ENCODE results near the gene NOTUM.
"Not testable (repeated sequence)": the region's sequence is repeated elsewhere in the genome, so short reads cannot be mapped to it uniquely, and the experiment has no call there.

NOTUM gene

DNA sequence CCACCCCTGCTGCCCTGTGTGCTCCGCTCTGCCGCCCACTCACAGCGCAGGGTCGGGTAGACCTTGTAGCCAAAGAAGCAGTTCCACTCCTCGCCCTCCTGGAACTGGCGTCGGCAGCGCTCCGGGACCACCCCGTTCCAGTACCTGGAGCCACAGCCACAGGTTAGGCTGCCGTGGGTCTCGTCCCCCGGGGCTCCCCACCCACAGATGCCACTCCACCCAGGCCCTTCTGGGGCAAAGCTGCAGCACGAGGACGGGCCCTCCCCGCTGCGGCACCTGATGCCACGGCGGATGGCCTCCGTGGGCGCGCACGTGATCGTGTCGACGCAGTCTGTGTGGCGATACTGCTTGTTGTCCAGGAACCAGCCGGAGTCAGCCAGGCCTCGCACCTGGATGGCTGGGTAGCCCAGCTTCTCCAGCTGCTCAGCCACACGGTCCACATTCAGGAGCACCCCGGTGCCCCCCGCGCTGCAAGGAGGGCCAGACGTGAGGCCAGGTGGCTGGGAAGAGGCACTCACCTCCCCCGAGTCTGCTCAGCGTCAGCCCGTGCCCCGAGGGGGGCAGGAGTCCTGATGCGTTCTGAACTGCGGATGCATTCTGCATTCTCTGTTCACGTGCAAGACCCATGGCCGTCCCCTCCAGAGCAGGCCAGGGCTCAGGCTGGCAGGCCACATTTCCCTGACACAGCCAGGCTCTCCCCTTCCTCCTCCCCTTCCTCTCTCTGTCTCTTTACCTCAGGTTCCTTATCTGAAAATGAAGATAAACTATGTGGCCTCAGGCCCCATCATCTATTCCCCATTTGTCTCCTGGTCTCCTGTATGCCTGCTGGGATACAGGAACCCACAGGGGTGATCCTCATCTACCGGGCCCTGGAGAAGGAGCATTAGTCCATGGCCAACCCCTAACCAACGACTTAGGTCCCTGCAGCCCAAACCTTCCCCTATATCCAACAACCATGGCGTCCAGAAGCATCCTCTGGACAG lies 4.1 kb downstream of the NOTUM start:
- no peak for DNase-seq

DNA sequence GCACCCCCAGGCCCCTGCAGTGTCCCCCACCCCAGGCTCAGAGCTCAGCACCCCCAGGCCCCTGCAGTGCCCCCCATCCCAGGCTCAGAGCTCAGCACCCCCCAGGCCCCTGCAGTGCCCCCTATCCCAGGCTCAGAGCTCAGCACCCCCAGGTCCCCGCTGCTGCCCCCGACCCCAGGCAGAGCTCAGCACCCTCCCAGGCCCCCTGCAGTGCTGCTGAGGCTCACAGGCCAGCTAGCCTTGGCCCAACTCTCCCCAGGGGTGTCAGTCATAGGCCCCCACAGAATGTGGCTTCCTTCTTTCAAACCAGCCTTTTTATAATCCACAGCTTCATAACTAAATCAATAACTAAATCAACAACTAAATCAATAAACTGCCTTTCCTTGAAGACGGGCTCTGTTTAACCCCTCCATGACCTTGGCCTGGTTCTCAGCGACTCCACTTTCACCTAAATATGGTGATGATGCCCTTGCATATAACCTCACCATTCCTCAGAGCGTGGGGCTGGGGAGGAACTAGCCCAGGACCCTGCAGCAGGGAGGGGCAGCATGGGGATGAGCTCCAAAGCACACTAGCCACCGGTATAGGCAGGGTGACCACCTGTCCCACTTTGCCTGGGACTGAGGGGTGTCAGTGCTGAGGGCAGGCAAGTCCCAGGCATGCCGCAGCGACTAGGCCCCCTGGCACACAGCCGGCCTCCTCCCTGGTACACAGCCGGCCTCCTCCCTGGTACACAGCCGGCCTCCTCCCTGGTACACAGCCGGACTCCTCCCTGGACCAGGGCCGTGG lies 5.0 kb downstream of the NOTUM start:
- no peak for DNase-seq

DNA sequence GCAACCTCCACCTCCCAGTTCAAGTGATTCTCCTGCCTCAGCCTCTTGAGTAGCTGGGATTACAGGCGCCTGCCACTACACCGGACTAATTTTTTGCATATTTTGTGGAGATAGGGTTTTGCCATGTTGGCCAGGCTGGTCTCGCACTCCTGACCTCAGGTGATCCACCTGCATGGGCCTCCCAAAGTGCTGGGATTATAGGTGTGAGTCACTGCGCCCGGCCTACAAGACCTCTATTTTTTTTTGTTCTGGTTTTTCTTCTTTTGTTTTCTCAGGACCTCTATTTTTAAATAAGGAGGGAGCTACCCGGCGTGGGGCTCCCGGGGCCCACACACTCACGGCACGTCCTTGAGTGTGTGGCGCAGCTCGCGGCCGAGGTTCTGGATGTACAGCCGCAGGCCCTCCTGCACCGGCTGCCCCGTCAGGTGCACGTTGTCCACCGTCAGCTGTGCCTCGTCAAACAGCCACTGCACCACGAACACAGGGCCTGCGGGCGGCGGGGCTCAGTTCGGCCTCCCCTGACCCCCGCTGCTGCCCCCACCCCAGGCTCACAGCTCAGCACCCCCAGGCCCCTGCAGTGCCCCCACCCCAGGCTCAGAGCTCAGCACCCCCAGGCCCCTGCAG lies 5.8 kb downstream of the NOTUM start:
- DNase-seq, result no peak

DNA sequence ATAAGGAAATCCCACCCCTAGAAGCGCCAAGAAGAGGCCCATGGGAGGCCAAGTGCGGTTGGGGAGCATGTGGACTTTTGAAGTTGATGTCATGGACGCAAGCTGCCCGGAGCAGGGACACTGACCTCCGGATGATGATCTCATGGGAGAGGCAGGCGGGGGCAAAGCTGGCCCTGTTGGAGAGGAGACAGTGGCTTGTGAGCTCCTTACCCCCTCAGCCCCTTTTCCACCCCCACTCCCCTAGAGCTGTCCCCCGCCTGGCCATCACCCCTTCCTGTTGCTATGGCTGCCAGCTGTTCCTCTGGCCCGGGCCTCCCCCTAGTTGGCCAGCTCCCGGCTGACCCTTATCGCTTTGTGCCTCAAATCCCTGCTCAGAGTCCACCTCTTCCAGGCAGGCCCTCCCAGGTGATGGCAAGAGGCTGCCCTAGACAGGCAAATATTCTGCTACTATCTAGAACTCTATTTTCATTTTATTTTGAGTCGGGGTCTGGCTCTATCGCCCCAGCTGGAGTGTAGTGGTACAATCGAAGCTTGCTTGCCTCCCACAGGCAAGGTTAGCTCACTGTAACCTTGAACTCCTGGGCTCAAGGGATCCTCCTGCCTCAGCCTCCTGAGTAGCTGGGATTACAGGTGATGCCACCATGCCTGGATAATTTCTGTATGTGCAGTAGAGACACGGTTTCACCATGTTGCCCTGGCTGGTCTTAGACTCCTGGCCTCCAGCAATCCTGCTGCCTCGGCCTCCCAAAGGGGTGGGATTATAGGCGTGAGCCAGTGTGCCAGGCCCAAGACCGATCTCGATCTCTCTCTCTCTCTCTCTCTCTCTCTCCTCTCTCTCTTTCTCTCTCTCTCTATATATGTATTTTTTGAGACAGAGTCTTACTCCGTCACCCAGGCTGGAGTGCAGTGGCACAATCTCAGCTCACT lies 6.6 kb downstream of the NOTUM start:
- DNase-seq, result no peak

DNA sequence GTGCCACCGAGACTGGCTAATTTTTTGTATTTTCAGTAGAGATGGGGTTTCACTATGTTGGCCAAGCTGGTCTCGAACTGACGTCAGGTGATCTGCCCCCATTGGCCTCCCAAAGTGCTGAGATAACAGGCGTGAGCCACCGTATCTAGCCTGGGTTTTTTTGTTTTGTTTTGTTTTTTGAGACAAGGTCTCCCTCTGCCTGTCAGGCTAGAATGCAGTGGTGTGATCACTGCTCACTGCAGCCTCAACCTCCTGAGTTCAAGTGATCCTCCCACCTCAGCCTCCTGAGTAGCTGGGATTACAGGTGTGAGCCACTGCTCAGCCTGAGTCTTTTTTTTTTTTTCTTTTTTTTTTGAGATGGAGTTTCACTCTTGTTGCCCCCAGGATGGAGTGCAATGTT lies 7.5 kb downstream of the NOTUM start:
- DNase-seq, result not testable (repeated sequence)

DNA sequence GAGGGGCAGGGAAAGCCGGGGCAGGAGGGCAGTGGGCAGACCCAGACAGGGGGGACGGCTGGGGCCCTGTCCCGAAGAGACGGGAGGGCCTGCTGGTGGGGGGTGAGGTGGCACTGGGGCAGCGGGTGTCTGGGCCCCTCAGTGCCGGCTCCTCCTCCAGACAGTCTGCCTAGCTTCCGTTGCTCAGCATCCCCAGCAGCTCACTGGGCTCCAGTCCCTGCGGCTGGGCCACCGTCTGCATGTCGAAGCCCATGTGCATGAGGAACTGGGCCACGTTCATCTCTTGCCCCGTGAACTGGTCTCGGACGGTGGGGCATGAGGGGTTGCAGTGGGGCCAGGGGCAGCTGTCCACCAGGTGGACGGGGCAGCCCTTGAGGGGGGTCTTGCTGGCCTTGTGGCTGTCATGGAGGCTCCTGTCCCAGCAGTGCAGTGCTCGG lies 8.2 kb downstream of the NOTUM start:
- DNase-seq, result no peak

DNA sequence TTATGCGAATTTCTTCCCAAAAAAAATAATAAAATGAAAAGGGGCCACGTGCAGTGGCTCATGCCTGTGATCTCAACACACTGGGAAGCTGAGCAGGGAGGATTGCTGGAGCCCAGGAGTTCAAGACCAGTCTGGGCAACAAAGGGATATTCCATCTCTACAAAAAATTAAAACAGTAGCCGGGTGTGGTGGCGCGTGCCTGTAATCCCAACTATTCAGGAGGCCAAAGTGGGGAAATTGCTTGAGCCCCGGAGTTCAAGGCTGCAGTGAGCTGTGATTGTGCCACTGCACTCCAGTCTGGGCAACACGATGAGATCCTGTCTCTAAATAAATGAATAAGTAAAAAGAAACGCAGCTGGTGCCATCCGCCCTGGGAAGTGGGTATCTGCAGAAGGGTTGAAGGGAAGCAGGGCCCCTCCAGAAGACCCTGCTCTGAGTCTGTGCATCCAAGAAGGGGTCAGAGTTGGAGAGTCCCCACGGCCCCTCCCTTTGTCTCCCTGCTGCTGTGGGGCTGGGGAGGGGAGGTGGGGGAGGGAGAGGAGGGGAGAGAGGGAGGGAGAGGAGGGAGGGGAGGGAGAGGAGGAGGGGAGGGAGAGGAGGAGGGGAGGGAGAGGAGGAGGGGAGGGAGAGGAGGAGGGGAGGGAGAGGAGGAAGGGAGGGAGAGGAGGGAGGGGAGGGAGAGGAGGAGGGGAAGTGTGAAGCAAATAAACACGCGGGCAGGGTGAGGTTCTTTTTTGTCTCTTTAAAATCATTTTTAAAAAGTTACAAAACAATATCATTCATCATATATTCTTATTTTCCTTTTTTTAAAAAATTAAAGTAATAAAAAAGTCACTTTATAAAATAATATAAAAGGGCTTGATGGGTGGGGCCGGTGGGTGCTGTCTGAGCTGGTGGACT lies 9.0 kb downstream of the NOTUM start:
- DNase-seq, result no peak

DNA sequence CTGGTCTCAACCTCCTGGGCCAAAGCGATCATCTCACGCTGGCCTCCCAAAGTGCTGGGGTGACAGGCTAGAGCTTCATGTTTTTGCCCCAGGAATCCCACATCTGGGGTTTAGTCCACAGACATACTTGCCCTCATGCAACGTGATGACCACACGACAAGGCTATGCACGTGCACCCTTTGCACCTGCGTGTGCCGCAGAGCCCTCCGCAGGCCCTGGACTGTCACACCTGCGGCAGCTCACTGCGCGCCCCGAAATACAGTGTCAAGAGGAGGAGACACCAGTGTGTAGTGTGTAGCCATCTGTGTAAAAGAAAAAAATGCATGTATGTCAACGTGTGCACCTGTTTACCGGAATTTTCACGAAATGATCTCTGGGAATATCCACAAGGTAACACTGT lies 10.5 kb downstream of the NOTUM start:
- no peak for DNase-seq

DNA sequence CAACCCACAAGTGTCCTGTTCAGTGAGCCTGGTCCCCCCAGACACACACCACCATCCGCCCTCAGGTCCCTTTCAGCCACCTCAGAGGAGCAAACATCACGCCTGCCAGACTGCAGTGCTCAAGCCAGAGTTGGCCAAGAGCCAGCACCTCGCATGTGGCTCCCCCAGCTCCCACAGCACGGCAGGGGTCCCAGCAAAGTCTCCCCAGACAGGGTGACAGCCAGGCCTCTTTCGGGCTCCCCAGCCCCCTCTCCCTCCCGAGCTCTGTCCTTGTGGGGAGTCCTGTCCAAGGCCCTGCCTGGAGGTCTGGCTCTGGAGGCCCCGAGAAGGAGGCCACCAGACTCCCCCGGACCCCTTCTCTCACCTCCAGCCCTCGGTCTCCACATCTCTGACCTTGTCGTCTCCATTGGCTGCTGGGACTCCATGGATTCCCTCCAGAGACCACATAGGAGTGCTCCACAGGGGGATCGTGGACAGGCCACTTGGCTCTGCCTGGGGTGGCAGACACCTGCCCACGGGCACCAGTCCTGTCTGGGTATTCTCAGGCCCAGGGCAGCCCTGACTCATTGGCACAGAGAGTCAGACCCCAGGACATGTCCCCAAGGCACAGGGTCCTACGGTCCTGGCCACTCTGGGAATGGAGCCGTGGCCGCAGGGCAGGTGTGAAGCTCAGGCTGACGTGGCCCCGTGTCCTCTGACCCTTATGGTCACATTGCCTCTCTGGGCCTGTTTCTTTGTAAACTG lies 12.2 kb downstream of the NOTUM start:
- DNase-seq, result no peak

DNA sequence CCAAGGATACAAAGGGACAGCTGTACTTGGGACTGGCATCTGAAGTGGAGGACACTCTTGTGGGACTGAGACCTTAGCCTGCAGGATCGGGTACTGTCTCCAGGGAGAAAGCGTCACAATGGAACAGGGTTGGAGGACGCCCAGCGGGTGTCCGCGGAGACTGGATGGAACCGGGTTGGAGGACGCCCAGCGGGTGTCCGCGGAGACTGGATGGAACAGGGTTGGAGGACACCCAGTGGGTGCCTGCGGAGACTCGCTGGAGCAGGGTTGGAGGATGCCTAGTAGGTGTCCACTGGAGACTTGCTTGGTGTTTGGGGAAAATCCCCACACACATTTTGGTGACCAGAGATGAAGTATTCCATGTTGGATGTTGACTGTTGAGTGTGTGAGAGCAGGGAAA lies 13.8 kb downstream of the NOTUM start, which contains the start of gene MYADML2:
Gene MYADML2 (minus strand): TSS at position 45 of the 400 bp plus-strand sequence. CDS start 5,492 bp downstream, outside the sequence.
- no peak for DNase-seq

DNA sequence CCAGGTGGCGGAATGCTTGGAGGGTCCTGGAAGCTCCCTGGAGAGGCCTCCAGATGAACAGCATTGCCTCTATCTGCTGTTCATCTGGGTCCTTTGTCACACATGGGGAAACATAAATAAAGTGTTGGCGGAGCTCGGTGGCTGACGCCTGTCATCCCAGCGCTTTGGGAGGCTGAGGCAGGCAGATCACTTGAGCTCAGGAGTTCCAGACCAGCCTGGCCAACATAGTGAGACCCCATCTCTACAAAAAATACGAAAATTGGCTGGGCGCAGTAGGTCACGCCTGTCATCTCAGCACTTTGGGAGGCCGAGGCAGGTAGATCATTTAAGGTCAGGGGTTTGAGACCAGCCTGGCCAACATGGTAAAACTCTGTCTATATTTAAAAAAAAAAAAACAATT lies 16.1 kb downstream of the NOTUM start:
- no peak for DNase-seq

DNA sequence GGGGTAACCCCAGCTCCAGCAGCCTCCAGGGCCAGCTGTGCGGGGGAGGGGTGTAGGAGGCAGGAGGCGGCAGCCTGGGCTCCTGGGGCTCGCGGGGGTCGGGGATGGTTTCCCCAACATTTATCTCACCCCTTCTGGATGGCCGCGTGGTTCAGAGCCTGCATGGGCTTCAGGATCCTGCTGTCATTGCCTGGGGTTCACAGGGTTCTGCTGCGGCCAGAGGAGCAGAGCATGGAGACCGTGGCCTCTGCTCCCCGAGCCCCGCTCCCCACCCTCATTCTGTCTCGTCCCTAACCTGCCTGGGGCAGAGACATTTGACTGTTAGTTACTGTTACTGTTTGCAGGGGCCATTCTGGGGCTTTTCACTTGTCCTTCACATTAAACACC lies 18.8 kb downstream of the NOTUM start:
- no peak for DNase-seq

DNA sequence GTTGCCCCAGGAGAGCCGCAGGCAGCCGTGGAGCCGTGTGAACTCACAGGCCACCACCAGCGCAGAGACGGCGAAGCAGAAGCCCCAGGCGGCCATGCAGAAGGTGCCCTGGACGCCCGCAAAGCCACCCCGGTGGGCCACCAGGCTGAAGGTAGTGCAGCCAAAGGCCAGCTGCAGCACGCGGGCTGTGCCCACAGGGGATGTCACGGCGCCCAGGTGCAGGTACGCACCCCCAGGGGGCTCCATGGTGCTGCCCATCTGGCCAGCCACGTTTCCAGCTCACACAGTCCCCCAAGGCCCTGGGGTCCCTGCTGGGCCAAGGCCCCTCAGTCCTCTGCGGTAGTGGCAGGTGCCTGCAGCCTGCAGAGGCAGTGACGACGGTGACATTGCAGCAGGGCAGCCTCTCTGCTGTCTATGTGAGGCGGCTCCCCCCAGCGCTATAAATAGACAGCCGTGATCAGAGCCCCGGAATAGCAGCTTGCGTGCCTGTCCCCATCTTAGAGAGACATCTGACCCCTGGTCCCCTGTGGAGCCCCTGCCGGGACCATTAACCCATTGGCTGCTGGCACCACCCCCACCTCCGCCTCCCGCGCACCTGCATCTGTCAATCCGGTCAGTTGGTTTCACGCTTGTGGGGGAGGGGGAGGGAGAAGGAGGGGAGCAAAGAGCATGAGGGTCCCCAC lies 19.4 kb downstream of the NOTUM start:
- no peak for DNase-seq

DNA sequence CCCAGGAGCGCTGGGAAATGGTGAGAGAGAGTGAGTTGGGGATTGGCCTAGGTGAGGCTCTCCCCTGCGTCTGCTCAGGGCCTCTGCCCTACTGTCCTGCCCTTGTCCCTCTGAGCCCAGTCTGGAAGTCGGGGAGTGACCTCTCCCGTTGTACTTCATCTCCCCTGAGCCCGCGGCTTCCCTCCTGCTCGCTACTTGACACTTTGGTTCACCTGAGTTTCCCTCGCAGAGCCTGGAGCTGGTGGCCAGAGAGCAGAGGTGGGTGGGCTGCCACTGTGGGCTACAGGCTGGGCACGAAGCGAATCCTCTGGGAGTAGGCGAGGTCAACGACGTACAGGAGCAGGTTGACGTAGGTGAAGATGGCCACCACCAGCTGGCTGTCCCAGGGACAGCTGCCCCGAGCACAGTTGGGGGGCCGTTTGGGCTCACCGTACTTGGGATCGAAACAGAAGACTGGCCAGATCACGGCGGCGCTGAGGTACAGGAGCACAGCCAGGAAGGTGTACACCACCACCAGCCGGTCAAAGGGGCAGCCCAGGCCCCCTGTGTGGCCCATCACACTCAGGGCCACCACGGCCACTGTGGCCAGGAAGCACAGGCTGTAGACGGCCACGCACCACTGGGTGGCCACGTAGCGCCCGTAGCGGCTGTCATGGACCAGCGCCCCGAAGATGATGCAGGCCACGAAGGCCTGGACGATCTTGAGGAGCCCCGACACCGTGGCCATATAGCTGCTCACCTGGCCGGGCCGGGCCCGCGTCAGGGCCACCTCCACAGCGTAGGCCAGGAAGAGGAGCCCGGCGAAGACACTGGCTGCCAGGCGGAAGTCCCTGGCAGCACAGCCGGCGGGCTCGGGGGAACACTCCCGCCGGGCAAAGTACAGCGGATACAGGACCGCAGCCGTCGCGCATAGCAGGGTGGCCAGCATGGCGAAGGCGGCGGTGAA lies 20.2 kb downstream of the NOTUM start:
- no peak for DNase-seq

DNA sequence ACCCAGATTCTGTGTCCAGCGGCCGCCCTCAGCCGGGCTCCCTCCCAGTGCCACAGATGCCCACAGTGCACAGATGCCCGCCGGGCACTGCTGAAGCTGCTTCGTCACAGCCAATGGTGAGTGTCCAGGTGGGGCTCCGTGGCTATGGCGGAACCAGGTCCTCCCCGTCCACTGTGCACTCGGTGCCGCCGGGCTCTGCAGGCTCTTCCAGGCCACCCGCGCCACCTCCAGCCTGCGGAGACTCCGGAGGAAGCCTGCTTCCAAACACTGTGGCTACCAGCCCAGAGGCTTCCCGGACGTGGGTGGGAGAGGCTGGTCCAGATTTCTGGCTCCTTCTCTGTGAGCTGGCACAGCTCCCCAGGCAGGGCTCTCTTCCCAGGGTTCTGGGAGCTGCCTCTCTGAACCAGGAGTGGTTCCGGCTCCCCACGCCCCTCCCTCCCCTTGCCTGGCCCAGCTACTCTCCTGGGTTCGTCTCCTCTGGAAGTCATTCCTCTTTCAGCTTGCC lies 21.1 kb downstream of the NOTUM start:
- no peak for DNase-seq

DNA sequence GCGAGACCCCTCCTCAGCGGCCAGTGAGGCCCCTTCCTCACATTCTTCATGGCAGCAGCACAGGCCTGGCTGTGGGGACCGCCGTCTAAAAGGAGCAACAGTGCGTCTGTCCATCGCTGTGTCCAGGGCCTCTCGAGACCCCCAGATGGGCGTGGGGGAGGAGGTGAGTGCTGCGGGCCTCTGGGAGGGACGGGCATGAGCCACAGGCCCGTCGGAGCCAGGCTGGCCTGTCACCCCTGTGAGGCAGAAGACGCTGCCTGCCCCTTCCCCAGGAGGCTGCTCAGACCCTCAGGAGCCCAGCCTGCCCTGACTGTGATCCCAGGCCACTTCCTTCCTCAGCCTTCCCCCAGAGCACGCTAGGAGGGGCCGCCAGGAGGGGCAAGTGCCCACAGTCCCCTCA lies 21.8 kb downstream of the NOTUM start:
- no peak for DNase-seq

DNA sequence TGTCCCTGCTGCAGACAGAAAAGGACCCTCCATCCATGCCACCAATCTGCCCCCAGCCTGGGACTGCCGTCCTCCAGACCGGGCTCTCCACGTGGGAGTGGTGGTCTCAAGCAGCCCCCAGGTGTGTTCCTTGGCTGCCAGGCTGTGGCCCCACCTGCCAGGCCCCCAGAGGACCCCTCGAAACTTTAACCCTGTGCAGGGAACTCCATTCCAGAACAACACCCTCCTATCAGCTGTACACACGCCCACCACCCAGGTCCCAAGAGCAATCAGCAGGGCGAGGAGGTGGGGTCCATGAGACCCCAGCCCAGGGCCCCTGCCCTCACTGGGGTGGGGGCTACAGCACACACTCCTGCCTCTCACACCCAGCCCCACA lies 25.3 kb downstream of the NOTUM start:
- DNase-seq, result no peak
